GM23248 (cell line): ENCODE measurements around the gene ATF3. TPM values are rescaled to one million over a fixed set of nuclear protein-coding genes. Genes with fewer than 3 reads are reported as not detected.
A peak's percentile ranks its signal among the peaks of the same experiment; 100 is the strongest.

Experiments used
- DNase-seq: peaks from one replicate; pipeline ENCODE4 v3.0.0-alpha.2; 2015
- H2AFZ ChIP-seq: fragments of 200-600 bp; sonication (generic); 2 replicates; pipeline ENCODE4 v1.6.1; 2016; ENCODE audit warnings: antibody characterized with exemption
- H3F3A ChIP-seq: fragments of 200-600 bp; sonication (generic); 2 replicates; pipeline ENCODE4 v1.6.1; 2016; ENCODE audit warnings: mild to moderate bottlenecking, antibody characterized with exemption, mixed run types; ENCODE audit not compliant: insufficient read depth
- H3K27ac ChIP-seq: fragments of 200-600 bp; sonication (generic); 2 replicates; pipeline ENCODE4 v1.5.1; 2016; ENCODE audit warnings: mild to moderate bottlenecking
- H3K27me3 ChIP-seq: fragments of 200-600 bp; sonication (generic); replicated peaks from 2 replicates; pipeline ENCODE4 v1.6.1; 2016; ENCODE audit warnings: mild to moderate bottlenecking; ENCODE audit not compliant: insufficient read depth
- H3K36me3 ChIP-seq: fragments of 200-600 bp; sonication (generic); 2 replicates; pipeline ENCODE4 v1.6.1; 2016; ENCODE audit warnings: low read depth, mild to moderate bottlenecking
- H3K4me1 ChIP-seq: fragments of 200-600 bp; sonication (generic); 2 replicates; pipeline ENCODE4 v1.6.1; 2016; ENCODE audit warnings: mild to moderate bottlenecking; ENCODE audit not compliant: insufficient read depth
- H3K4me2 ChIP-seq: fragments of 200-600 bp; sonication (generic); one replicate; pipeline ENCODE4 v1.6.1; 2016; ENCODE audit warnings: mild to moderate bottlenecking; ENCODE audit not compliant: unreplicated experiment
- H3K4me3 ChIP-seq: fragments of 200-600 bp; sonication (generic); 2 replicates; pipeline ENCODE4 v1.5.1; 2016; ENCODE audit warnings: mild to moderate bottlenecking
- H3K79me2 ChIP-seq: fragments of 200-600 bp; sonication (generic); 2 replicates; pipeline ENCODE4 v1.6.1; 2016; ENCODE audit warnings: mild to moderate bottlenecking; ENCODE audit not compliant: insufficient read depth
- H3K9ac ChIP-seq: fragments of 200-600 bp; sonication (generic); 2 replicates; pipeline ENCODE4 v1.6.1; 2016; ENCODE audit warnings: mild to moderate bottlenecking
- H3K9me2 ChIP-seq: fragments of 200-600 bp; sonication (generic); 2 replicates; pipeline ENCODE4 v1.6.1; 2016; ENCODE audit warnings: mixed run types, mild to moderate bottlenecking, moderate library complexity; ENCODE audit not compliant: insufficient read depth
- H3K9me3 ChIP-seq: fragments of 200-600 bp; sonication (generic); one replicate; pipeline ENCODE4 v1.6.1; 2017; ENCODE audit warnings: low read depth
- H4K20me1 ChIP-seq: fragments of 200-600 bp; sonication (generic); 2 replicates; pipeline ENCODE4 v1.6.0; 2016; ENCODE audit not compliant: insufficient read depth
- EZH2 ChIP-seq: fragments of 200-600 bp; sonication (generic); IDR thresholded peaks from 2 replicates; pipeline ENCODE4 v1.6.1; 2018; ENCODE audit warnings: antibody characterized with exemption, mild to moderate bottlenecking; ENCODE audit not compliant: insufficient read depth, poor library complexity, severe bottlenecking
- EZH2phosphoT487 ChIP-seq: fragments of 200-600 bp; sonication (generic); IDR thresholded peaks from 2 replicates; pipeline ENCODE4 v1.6.1; 2018; ENCODE audit warnings: antibody characterized with exemption, moderate library complexity, mild to moderate bottlenecking, low read depth; ENCODE audit not compliant: insufficient read depth
- WGBS, 2 experiments: methylation state at CpG; one replicate each; pipeline ENCODE4 v1.1.6; 2015 to 2017; ENCODE audit warnings: low lambda C conversion rate in 2 of 2, low coverage in 1 of 2; ENCODE audit errors: missing lambda C conversion rate in 2 of 2; 5-methylcytosine and 5-hydroxymethylcytosine counted together
- in situ Hi-C: fragments of 300-500 bp; cut with MboI; formaldehyde crosslinking; loops from 2 replicates; pipeline ENCODE4 v1.15.0; 2020
- polyA plus RNA-seq: library from polyadenylated mRNA; unstranded; fragments of >200 nt; fragmentation: Nextera tagmentation; extraction: Ambion mirVana; gene quantifications from 2 replicates; pipeline ENCODE4 v1.2.1, GENCODE V29; 2016
- total RNA-seq: library from RNA; depleted of rRNA; stranded (reverse); fragments of >200 nt; shearing (Covaris generic); gene quantifications from 2 replicates; pipeline ENCODE4 v1.2.3, GENCODE V29; 2014

ATF3 gene
- total and polyA plus RNA-seq, 2 experiments from 2014 or later, result 0.86 to 1.7 TPM

- no peak for DNase-seq
- Histone ChIP-seq H3K27me3 (no peaks in the 10 kb centered on the region), H3K9ac (no peak overlapping the region), H3K27ac (no peak overlapping the region), H3K4me2 (no peak overlapping the region), H3F3A (peaks cover 18% of the 10 kb centered on the region), H3K9me3 (no peaks in the 10 kb centered on the region), H3K9me2 (no peaks in the 10 kb centered on the region), H3K4me3 (no peak overlapping the region), H3K36me3 (no peaks in the 10 kb centered on the region), H4K20me1 (no peaks in the 10 kb centered on the region), H3K4me1 (peaks cover 20% of the 10 kb centered on the region), H3K79me2 (no peaks in the 10 kb centered on the region), H2AFZ (no peak overlapping the region)
- 76 to 84% methylated on average over 4 of the region's 4 CpGs for WGBS, 2 experiments
- in situ Hi-C loops, result no loop called here
- TF ChIP-seq EZH2phosphoT487 (no peak), EZH2 (no peak)
Measured at GRCh38 chr1:212562771-212563170, 45.8 kb upstream of the ATF3 start.

DNA sequence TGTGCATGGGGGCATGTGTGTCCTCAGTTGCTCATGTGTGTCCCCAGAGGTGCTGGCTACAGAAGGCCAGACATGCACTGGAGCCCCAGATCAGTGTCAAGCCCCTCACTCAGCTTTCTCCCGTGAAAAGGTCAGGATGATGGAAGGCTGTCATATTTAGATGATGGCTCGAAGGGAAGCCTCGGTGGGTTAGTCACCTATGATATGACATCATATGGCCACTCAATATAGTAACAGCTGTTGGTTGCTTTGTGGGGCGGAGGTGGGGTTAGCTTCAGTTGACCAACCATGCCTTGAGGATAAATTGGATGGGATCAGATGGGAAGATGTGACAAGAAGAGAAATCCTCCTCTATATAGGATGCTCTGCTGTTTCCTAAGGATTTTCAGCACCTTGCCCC, 43.5 kb upstream of the ATF3 start:
- peaks cover 15% of the 10 kb centered on the region for H3K4me1 ChIP-seq
- no peaks in the 10 kb centered on the region for H4K20me1 ChIP-seq
- WGBS, 2 experiments, result 88 to 89% methylated on average over 4 of the region's 4 CpGs
- no peak overlapping the region for H2AFZ ChIP-seq
- H3F3A ChIP-seq, result peaks cover 15% of the 10 kb centered on the region
- no peak for TF ChIP-seq EZH2
- no peak for TF ChIP-seq EZH2phosphoT487
- no peak overlapping the region for H3K27ac ChIP-seq
- H3K4me3 ChIP-seq, result no peak overlapping the region
- no peaks in the 10 kb centered on the region for H3K36me3 ChIP-seq
- H3K9me3 ChIP-seq, result no peaks in the 10 kb centered on the region
- no peak for DNase-seq
- no peak overlapping the region for H3K4me2 ChIP-seq
- no peak overlapping the region for H3K9ac ChIP-seq
- in situ Hi-C loops, result no loop called here
- H3K27me3 ChIP-seq, result peaks cover 20% of the 10 kb centered on the region
- no peaks in the 10 kb centered on the region for H3K79me2 ChIP-seq
- H3K9me2 ChIP-seq, result no peaks in the 10 kb centered on the region

DNA sequence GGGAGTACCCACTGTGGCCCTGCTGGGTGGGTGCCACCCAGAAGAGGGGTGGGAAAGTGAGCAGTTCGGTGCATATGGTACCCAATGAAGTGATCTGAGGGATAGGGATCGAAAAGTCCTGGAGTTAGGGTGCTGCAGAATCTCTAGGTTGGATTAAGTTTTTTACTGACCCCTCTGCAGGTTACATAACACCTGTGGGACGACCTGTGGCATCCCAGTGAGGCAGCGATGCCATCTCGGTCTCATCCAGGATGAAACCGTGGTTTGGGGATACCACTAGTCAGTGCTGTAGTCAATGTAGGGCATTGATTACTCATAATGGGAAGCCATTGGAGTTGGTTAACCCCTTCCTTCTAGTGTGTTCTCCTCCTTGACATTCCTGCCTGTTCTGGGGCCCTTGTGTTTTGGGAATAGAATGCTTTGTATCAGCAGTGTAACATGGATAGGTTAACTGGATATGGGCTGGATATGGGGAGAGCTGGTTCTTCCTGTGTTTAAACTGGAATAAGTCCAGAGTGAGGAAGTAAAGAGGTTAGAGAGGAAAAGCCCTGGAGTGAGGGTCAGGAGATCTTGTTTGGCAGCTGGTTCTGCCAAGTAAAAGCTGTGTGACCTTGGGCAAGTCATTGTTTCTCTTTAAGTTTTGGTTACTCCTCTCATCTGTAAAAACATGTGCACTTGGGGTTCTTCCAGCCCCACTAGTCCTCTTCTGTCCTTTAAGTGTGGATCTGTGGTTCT, 42.8 kb upstream of the ATF3 start:
- Histone ChIP-seq H3K4me2 (no peak overlapping the region), H2AFZ (no peak overlapping the region), H3K4me1 (peaks cover 14% of the 10 kb centered on the region), H3K36me3 (no peaks in the 10 kb centered on the region), H3F3A (peaks cover 14% of the 10 kb centered on the region), H3K9me3 (no peaks in the 10 kb centered on the region), H3K27ac (no peak overlapping the region), H3K9me2 (no peaks in the 10 kb centered on the region), H3K4me3 (no peak overlapping the region), H3K79me2 (no peaks in the 10 kb centered on the region), H3K9ac (no peak overlapping the region), H3K27me3 (peaks cover 26% of the 10 kb centered on the region), H4K20me1 (no peaks in the 10 kb centered on the region)
- 61 to 69% methylated on average over 6 of the region's 6 CpGs for WGBS, 2 experiments
- DNase-seq, result no peak
- no peak for TF ChIP-seq EZH2
- no peak for TF ChIP-seq EZH2phosphoT487
- in situ Hi-C loops, result no loop called here

DNA sequence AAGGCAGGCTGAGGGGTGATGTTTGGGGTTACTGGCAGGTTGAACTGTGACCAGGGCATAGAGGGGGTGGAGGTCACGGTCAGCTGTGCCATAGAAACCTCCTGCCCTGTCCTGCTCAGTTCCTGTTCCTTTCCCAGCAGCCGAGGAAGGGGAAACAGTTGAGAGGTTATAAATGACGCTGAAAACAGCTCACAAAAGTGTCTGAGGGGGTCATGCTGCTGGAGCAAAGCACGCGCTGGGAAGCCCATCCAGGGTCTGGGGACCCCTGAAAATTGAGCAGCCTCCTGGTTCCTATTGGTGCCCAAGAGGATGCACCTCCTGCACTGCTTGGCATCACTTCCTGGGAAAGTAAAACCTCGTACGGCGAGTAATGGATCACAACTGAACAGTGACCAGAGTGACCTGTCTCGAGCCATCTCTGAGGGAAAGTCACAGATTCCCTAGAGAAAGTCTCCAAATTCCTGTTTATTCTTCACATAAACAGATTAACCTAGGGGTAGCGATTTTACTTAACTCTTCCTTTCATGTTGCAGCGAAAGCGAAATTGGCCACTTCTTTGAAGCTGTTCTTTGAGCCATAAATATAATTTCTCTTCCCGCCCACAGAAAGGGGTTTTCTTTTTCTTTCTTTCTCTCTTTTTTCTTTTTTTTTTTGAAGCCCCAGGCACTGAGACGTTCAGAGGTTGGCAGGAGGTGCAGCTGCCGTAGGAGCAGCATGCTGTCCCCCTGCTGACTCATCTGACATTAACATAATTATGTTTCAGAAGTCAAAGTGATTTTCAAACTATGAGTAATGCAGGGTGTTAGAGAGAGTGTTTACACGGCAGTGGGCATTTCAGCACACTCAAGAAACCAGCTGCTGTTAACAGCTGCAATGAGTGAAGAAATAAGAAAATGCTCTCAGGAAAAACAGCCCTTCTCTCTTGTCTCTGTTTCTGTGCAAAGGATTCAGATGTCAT, 41.8 kb upstream of the ATF3 start:
- Histone ChIP-seq H3K36me3 (no peaks in the 10 kb centered on the region), H2AFZ (peak overlapping the region; percentile 56), H3K79me2 (no peaks in the 10 kb centered on the region), H3K4me1 (peaks cover 6% of the 10 kb centered on the region), H3K27ac (no peak overlapping the region), H3K4me3 (peak overlapping the region; percentile 71), H3F3A (peaks cover 3% of the 10 kb centered on the region), H3K9ac (peak overlapping the region; percentile 59), H3K4me2 (peak overlapping the region; percentile 93), H3K9me2 (no peaks in the 10 kb centered on the region), H3K27me3 (peaks cover 30% of the 10 kb centered on the region), H4K20me1 (no peaks in the 10 kb centered on the region), H3K9me3 (no peaks in the 10 kb centered on the region)
- DNase-seq, result peak; percentile 88
- in situ Hi-C loops, result no loop called here
- TF ChIP-seq EZH2phosphoT487 (peak; percentile 33; the same call in 1 of the 2 replicates), EZH2 (no peak)
- 11% methylated on average over 16 of the region's 16 CpGs for WGBS, 2 experiments
